HCT116 (cell line): ENCODE data around the gene PAK1. TPM values are rescaled to one million over a fixed set of nuclear protein-coding genes. Genes with fewer than 3 reads are reported as not detected.

ENCODE experiments used
- ATAC-seq: fragments of 200-7000 bp; cut with Tn5 transposase; 2 replicates; pipeline ENCODE4 v1.9.1; 2020; ENCODE audit warnings: mild to moderate bottlenecking, moderate library complexity
- BruUV-seq: library from RNA; stranded (reverse); fragments of 400-500 nt; replicated peaks from 2 replicates; lab custom pipeline; 2021; lab: Mats Ljungman, UMichigan
- CTCF ChIA-PET: fragments of 300-600 bp; sonication (Branson Sonifier 250); formaldehyde crosslinking; loops from one replicate; lab custom pipeline; 2021; ENCODE audit warnings: antibody characterized with exemption; lab: Charles Lee
- POLR2A ChIA-PET: fragments of 300-600, 350-600 bp; sonication (Branson Sonifier 250); formaldehyde crosslinking; loops from one replicate; lab custom pipeline; 2021; ENCODE audit warnings: antibody characterized with exemption; lab: Charles Lee
- RAD21 ChIA-PET, 2 experiments: fragments of 300-600 bp; sonication (Branson Sonifier 250); formaldehyde crosslinking; loops; one replicate each; lab custom pipeline; 2023; ENCODE audit warnings: low total read pairs in 2 of 2; ENCODE audit not compliant: uncharacterized antibody in 2 of 2, unreplicated experiment in 2 of 2, low non-redundant PET in 1 of 2; lab: Charles Lee
- DNase-seq: peaks from one replicate; pipeline ENCODE4 v3.0.0-alpha.2; 2010; ENCODE audit warnings: low read depth, low spot score
- H2AFZ ChIP-seq: fragments of 200-600 bp; shearing (Covaris generic), sonication (generic); 2 replicates; pipeline ENCODE4 v1.6.1; 2017; ENCODE audit warnings: low read depth, mixed run types, mixed read lengths, antibody characterized with exemption, low read length; ENCODE audit not compliant: poor library complexity, severe bottlenecking
- H3K27ac ChIP-seq: 2 replicates; pipeline ENCODE4 v1.5.1; 2012; ENCODE audit warnings: low read depth, low read length
- H3K27me3 ChIP-seq: fragments of 200-600 bp; sonication (generic); 2 replicates; pipeline ENCODE4 v1.6.1; 2016; ENCODE audit warnings: mixed run types, low read length, mixed read lengths; ENCODE audit not compliant: insufficient read depth
- H3K36me3 ChIP-seq, 2 experiments: fragments of 200-500 bp in 1 of 2; fragments of 200-600 bp in 1 of 2; sonication (Bioruptor generic) in 1 of 2; sonication (generic) in 1 of 2; 2 replicates each; pipeline versions ENCODE4 v1.5.1 to v1.6.1; 2014 to 2016; ENCODE audit warnings: low read length in 2 of 2, inconsistent platforms in 1 of 2, mixed read lengths in 1 of 2, mixed run types in 1 of 2; ENCODE audit not compliant: insufficient read depth in 2 of 2, control insufficient read depth in 1 of 2
- H3K4me1 ChIP-seq, 2 experiments: fragments of 200-600 bp in 1 of 2; sonication (generic) in 1 of 2; 2 replicates each; pipeline versions ENCODE4 v1.5.1 to v1.6.1; 2012 to 2017; ENCODE audit warnings: low read length in 2 of 2, inconsistent platforms in 1 of 2, mild to moderate bottlenecking in 1 of 2, mixed read lengths in 1 of 2, mixed run types in 1 of 2, moderate library complexity in 1 of 2; ENCODE audit not compliant: insufficient read depth in 2 of 2, control insufficient read depth in 1 of 2
- H3K4me2 ChIP-seq: fragments of 200-600 bp; sonication (generic); 2 replicates; pipeline ENCODE4 v1.6.1; 2017; ENCODE audit warnings: mixed run types, low read length, mixed read lengths
- H3K4me3 ChIP-seq, 2 experiments: fragments of 200-600 bp in 1 of 2; sonication (generic) in 1 of 2; replicated peaks in 1 of 2; 2 replicates each; pipeline ENCODE4 v1.5.1; 2011 to 2016; ENCODE audit warnings: low read length in 2 of 2, control low read depth in 1 of 2, low read depth in 1 of 2, mild to moderate bottlenecking in 1 of 2, mixed read lengths in 1 of 2, mixed run types in 1 of 2
- H3K79me2 ChIP-seq: fragments of 200-600 bp; sonication (generic); 2 replicates; pipeline ENCODE4 v1.6.1; 2017; ENCODE audit warnings: mild to moderate bottlenecking, mixed run types, low read length, moderate library complexity, mixed read lengths; ENCODE audit not compliant: insufficient read depth
- H3K9ac ChIP-seq: fragments of 200-600 bp; sonication (generic); 2 replicates; pipeline ENCODE4 v1.6.1; 2016; ENCODE audit warnings: low read length, mixed read lengths
- H3K9me2 ChIP-seq: fragments of 200-600 bp; sonication (generic), shearing (Covaris generic); 2 replicates; pipeline ENCODE4 v1.6.1; 2017; ENCODE audit warnings: mixed run types, mild to moderate bottlenecking, moderate library complexity; ENCODE audit not compliant: insufficient read depth
- H3K9me3 ChIP-seq, 2 experiments: fragments of 200-500 bp in 1 of 2; fragments of 200-600 bp in 1 of 2; sonication (Bioruptor generic) in 1 of 2; sonication (generic) in 1 of 2; 2 replicates each; pipeline ENCODE4 v1.6.1; 2014 to 2017; ENCODE audit warnings: low read length in 2 of 2, mixed read lengths in 2 of 2, inconsistent platforms in 1 of 2, low read depth in 1 of 2, mild to moderate bottlenecking in 1 of 2, mixed run types in 1 of 2, moderate library complexity in 1 of 2; ENCODE audit not compliant: control insufficient read depth in 1 of 2, insufficient read depth in 1 of 2
- H4K20me1 ChIP-seq: fragments of 200-600 bp; sonication (generic), shearing (Covaris generic); 2 replicates; pipeline ENCODE4 v1.6.1; 2017; ENCODE audit warnings: mixed run types, mild to moderate bottlenecking, moderate library complexity; ENCODE audit not compliant: insufficient read depth
- CTCF ChIP-seq, 3 experiments: fragments of 200-600 bp in 1 of 3; sonication (generic) in 1 of 3; IDR thresholded peaks in 2 of 3; conservative IDR thresholded peaks in 1 of 3; 2 replicates each; pipeline ENCODE4 v1.5.1; 2012 to 2017; ENCODE audit warnings: low read depth in 2 of 3, low read length in 2 of 3, antibody characterized with exemption in 1 of 3, borderline replicate concordance in 1 of 3, control low read depth in 1 of 3, mild to moderate bottlenecking in 1 of 3, mixed read lengths in 1 of 3, mixed run types in 1 of 3, moderate library complexity in 1 of 3; ENCODE audit not compliant: insufficient read depth in 1 of 3
- ELF1 ChIP-seq: IDR thresholded peaks from 2 replicates; pipeline ENCODE4 v1.6.1; 2012; ENCODE audit warnings: low read depth, borderline replicate concordance
- EZH2phosphoT487 ChIP-seq: fragments of 200-600 bp; IDR thresholded peaks from 2 replicates; pipeline ENCODE4 v1.6.1; 2018; ENCODE audit warnings: antibody characterized with exemption, borderline replicate concordance
- SIN3A ChIP-seq: IDR thresholded peaks from 2 replicates; pipeline ENCODE4 v1.6.1; 2012; ENCODE audit warnings: low read depth
- SP1 ChIP-seq: IDR thresholded peaks from 2 replicates; pipeline ENCODE4 v1.6.1; 2012; ENCODE audit warnings: low read depth
- SRF ChIP-seq: IDR thresholded peaks from 2 replicates; pipeline ENCODE4 v1.6.1; 2012; ENCODE audit warnings: low read depth
- TCF7L2 ChIP-seq: IDR thresholded peaks from 2 replicates; pipeline ENCODE4 v1.7.0; 2011; ENCODE audit warnings: borderline replicate concordance, inconsistent platforms; ENCODE audit not compliant: insufficient read depth, insufficient read length; ENCODE audit errors: extremely low read depth
- ZBTB33 ChIP-seq: IDR thresholded peaks from 2 replicates; pipeline ENCODE4 v1.6.1; 2011; ENCODE audit warnings: mild to moderate bottlenecking, low read length, moderate library complexity; ENCODE audit not compliant: insufficient replicate concordance; ENCODE audit errors: extremely low read depth
- ZFX ChIP-seq: fragments of 450-650 bp; IDR thresholded peaks from 2 replicates; pipeline ENCODE4 v1.6.1; 2017
- ZNF274 ChIP-seq: fragments of 200-500 bp; sonication (Bioruptor generic); IDR thresholded peaks from 2 replicates; pipeline ENCODE4 v1.6.1; 2014; ENCODE audit warnings: mild to moderate bottlenecking, low read depth, low read length, inconsistent platforms
- intact Hi-C: fragments of 100-400 bp; cut with micrococcal nuclease; formaldehyde crosslinking; loops from 2 replicates; pipeline ENCODE4 v1.10.0; 2022
- total RNA-seq: library from RNA; stranded (reverse); gene quantifications from one replicate; pipeline ENCODE4 v1.2.1, GENCODE V29; 2021; ENCODE audit not compliant: unreplicated experiment
- TF ChIP-seq, protein P1 (sequence below): IDR thresholded peaks from 2 replicates; pipeline ENCODE4 v1.6.1; 2012

Gene PAK1
- total RNA-seq, 1 experiment from 2014 or later = 56.1 TPM

- intact Hi-C loops = no loop called here
- DNase-seq (no peak), ATAC-seq (no peak)
- no peaks in the 10 kb centered on the region for H3K27me3 ChIP-seq
- H3K27ac ChIP-seq = no peak overlapping the region
- BruUV-seq = no TSS peak
- no peak overlapping the region for H3K9ac ChIP-seq
- no peaks in the 10 kb centered on the region for H3K9me2 ChIP-seq
- H3K36me3 ChIP-seq = peaks cover 0 to 6% of the 10 kb centered on the region in 2 experiments; a peak in 1 of 4 replicates
- no peak overlapping the region for H3K4me2 ChIP-seq
- no peaks in the 10 kb centered on the region for H4K20me1 ChIP-seq
- no peak overlapping the region for H3K4me3 ChIP-seq
- ChIA-PET RAD21 (no interaction called here), CTCF (no interaction called here), POLR2A (no interaction called here)
- H3K9me3 ChIP-seq = no peaks in the 10 kb centered on the region
- peaks cover 3 to 6% of the 10 kb centered on the region in 2 experiments; a peak in 2 of 4 replicates for H3K4me1 ChIP-seq
- TF ChIP-seq TCF7L2 = no peak
- no peak for TF ChIP-seq SP1
- no peak for TF ChIP-seq CTCF (IDR thresholded peaks at IDR 0.05 in 2 of 3, conservative IDR thresholded peaks at IDR 0.05 in 1 of 3; ENCODE audit: borderline replicate concordance in 1 of 3, insufficient read depth in 1 of 3, low read depth in 2 of 3, low read length in 2 of 3)
- TF ChIP-seq, protein P1, sequence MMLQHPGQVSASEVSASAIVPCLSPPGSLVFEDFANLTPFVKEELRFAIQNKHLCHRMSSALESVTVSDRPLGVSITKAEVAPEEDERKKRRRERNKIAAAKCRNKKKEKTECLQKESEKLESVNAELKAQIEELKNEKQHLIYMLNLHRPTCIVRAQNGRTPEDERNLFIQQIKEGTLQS = no peak
- TF ChIP-seq ZFX = no peak
- no peak for TF ChIP-seq SRF
- TF ChIP-seq, all 23 proteins: peak for 0
- Histone ChIP-seq H3K79me2 (no peaks in the 10 kb centered on the region), H2AFZ (no peak overlapping the region)
Measured at GRCh38 chr11:77379934-77380333, 94.0 kb downstream of the PAK1 start.

DNA sequence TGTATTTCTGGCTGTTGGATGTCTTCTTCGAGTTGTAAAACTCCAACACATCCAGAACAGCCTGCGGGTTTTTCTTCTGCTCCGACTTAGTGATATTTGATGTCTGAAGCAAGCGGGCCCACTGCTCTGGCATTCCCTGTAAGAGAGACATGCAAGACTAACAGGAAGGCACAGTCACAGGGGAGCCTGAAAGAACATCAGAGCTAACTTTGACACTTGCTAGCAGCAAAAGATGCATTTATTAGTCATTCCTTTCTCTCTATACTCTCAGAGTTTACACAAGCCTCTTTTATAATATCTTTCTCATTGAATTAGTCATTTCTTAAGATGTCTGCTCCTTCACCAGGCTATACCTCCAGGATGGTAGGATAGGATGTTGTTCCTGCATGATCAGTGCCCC is 94.6 kb downstream of the PAK1 start:
- ChIA-PET CTCF (no interaction called here), RAD21 (no interaction called here), POLR2A (no interaction called here)
- TF ChIP-seq ELF1 = no peak
- TF ChIP-seq ZNF274 = no peak
- no peak for TF ChIP-seq ZBTB33
- no peak for TF ChIP-seq SIN3A
- no peak for TF ChIP-seq EZH2phosphoT487
- no peak overlapping the region for H3K4me2 ChIP-seq
- intact Hi-C loops = no loop called here
- no peaks in the 10 kb centered on the region for H4K20me1 ChIP-seq
- no peak for ATAC-seq
- H3K4me3 ChIP-seq = no peak overlapping the region
- no peak overlapping the region for H3K9ac ChIP-seq
- H3K4me1 ChIP-seq = peaks cover 3 to 10% of the 10 kb centered on the region in 2 experiments; a peak in 2 of 4 replicates
- no peaks in the 10 kb centered on the region for H3K79me2 ChIP-seq
- H2AFZ ChIP-seq = no peak overlapping the region
- BruUV-seq = no TSS peak
- no peaks in the 10 kb centered on the region for H3K9me3 ChIP-seq
- no peak overlapping the region for H3K27ac ChIP-seq
- no peaks in the 10 kb centered on the region for H3K9me2 ChIP-seq
- no peak for DNase-seq
- peaks cover 0 to 6% of the 10 kb centered on the region in 2 experiments; a peak in 1 of 4 replicates for H3K36me3 ChIP-seq
- H3K27me3 ChIP-seq = no peaks in the 10 kb centered on the region
